HUES64 (cell line): ENCODE data around the gene NAPEPLD. TPM values are rescaled to one million over a fixed set of nuclear protein-coding genes. Genes with fewer than 3 reads are reported as not detected.
A peak's percentile ranks its signal among the peaks of the same experiment; 100 is the strongest.
"Not testable (repeated sequence)": the region's sequence is repeated elsewhere in the genome, so short reads cannot be mapped to it uniquely, and the experiment has no call there.

ENCODE experiments used
- H3K27ac ChIP-seq: 2 replicates; pipeline ENCODE4 v1.7.0; 2013; ENCODE audit warnings: low read depth, low read length, inconsistent platforms
- H3K27me3 ChIP-seq: 2 replicates; pipeline ENCODE4 v1.6.1; 2013; ENCODE audit warnings: mild to moderate bottlenecking, low read length; ENCODE audit not compliant: insufficient read depth
- H3K36me3 ChIP-seq: 2 replicates; pipeline ENCODE4 v1.6.1; 2013; ENCODE audit warnings: mild to moderate bottlenecking, low read length; ENCODE audit not compliant: insufficient read depth
- H3K4me1 ChIP-seq: 2 replicates; pipeline ENCODE4 v1.6.1; 2013; ENCODE audit warnings: mild to moderate bottlenecking, low read length, moderate library complexity; ENCODE audit not compliant: insufficient read depth
- H3K4me3 ChIP-seq: 2 replicates; pipeline ENCODE4 v1.5.1; 2013; ENCODE audit warnings: mild to moderate bottlenecking, low read length, moderate library complexity
- H3K9ac ChIP-seq: 2 replicates; pipeline ENCODE4 v1.6.1; 2013; ENCODE audit warnings: mild to moderate bottlenecking, low read depth, low read length
- H3K9me3 ChIP-seq: 2 replicates; pipeline ENCODE4 v1.6.1; 2013; ENCODE audit warnings: low read depth, low read length; ENCODE audit not compliant: insufficient read depth
- WGBS: fragments of 150-250, 120-280 bp; methylation state at CpG from one replicate; pipeline ENCODE4 v1.1.7; 2013; ENCODE audit warnings: missing lambda C conversion rate; 5-methylcytosine and 5-hydroxymethylcytosine counted together
- polyA plus RNA-seq, 2 experiments: library from polyadenylated mRNA; stranded (reverse); fragments of 50-300 nt; gene quantifications; one replicate each; pipeline ENCODE4 v1.2.3, GENCODE V29; 2013

The NAPEPLD gene
- polyA plus RNA-seq (2013, experiment 1 of 2): 4.4 TPM
- polyA plus RNA-seq (2013, experiment 2 of 2): 3.4 TPM

- Histone ChIP-seq H3K4me1 (peaks cover 39% of the 10 kb centered on the region), H3K4me3 (peak within 1 kb of the TSS; percentile 90), H3K36me3 (no peaks in the 10 kb centered on the region), H3K27ac (peak within 1 kb of the TSS; percentile 92), H3K9ac (peak within 1 kb of the TSS; percentile 94), H3K27me3 (peaks cover 8% of the 10 kb centered on the region), H3K9me3 (no peaks in the 10 kb centered on the region)
- WGBS: 3% methylated on average over 82 of the region's 82 CpGs
Observed at GRCh38 chr7:103148994-103149807, at the start of gene NAPEPLD. Gene NAPEPLD (minus strand): TSS chr7:103149099. CDS start chr7:103128776, 20,323 bp downstream.

GRCh38 chr7:103198079-103198478, 49.2 kb upstream of the NAPEPLD start:
- WGBS: 89% methylated on average over 3 of the region's 3 CpGs
- H3K4me3 ChIP-seq, H3K27ac ChIP-seq, H3K9ac ChIP-seq, H3K4me1 ChIP-seq, H3K27me3 ChIP-seq, H3K9me3 ChIP-seq, H3K36me3 ChIP-seq: not testable (repeated sequence)

GRCh38 chr7:103195364-103195763, 46.5 kb upstream of the NAPEPLD start:
- not testable (repeated sequence) for H3K36me3 ChIP-seq, H3K27me3 ChIP-seq, H3K4me3 ChIP-seq, H3K27ac ChIP-seq, H3K9me3 ChIP-seq, H3K9ac ChIP-seq, H3K4me1 ChIP-seq
- WGBS: 84% methylated on average over 3 of the region's 4 CpGs

- H3K4me3 ChIP-seq, H3K4me1 ChIP-seq, H3K27ac ChIP-seq, H3K36me3 ChIP-seq, H3K27me3 ChIP-seq, H3K9me3 ChIP-seq, H3K9ac ChIP-seq: not testable (repeated sequence)
- WGBS: 81% methylated on average over 5 of the region's 8 CpGs
Observed at GRCh38 chr7:103172415-103173146, 23.7 kb upstream of the NAPEPLD start.

- not testable (repeated sequence) for H3K27me3 ChIP-seq, H3K4me3 ChIP-seq, H3K4me1 ChIP-seq, H3K36me3 ChIP-seq, H3K9ac ChIP-seq, H3K9me3 ChIP-seq, H3K27ac ChIP-seq
- 85% methylated on average over 6 of the region's 6 CpGs for WGBS
Observed at GRCh38 chr7:103171695-103172414, 23.0 kb upstream of the NAPEPLD start.

GRCh38 chr7:103166921-103167544, 18.1 kb upstream of the NAPEPLD start:
- H3K9me3 ChIP-seq, H3K4me1 ChIP-seq: not testable (repeated sequence)
- WGBS: 94% methylated on average over 3 of the region's 3 CpGs

GRCh38 chr7:103163087-103163825, 14.4 kb upstream of the NAPEPLD start:
- 97% methylated on average over 5 of the region's 5 CpGs for WGBS
- not testable (repeated sequence) for H3K4me3 ChIP-seq, H3K4me1 ChIP-seq, H3K27me3 ChIP-seq, H3K27ac ChIP-seq, H3K36me3 ChIP-seq, H3K9me3 ChIP-seq, H3K9ac ChIP-seq

More at GRCh38 chr7:103166921-103167544, 18.1 kb upstream of the NAPEPLD start:
- not testable (repeated sequence) for H3K9ac ChIP-seq, H3K36me3 ChIP-seq, H3K4me3 ChIP-seq, H3K27me3 ChIP-seq, H3K27ac ChIP-seq

GRCh38 chr7:103162641-103163040, 13.7 kb upstream of the NAPEPLD start:
- not testable (repeated sequence) for H3K9me3 ChIP-seq, H3K27ac ChIP-seq, H3K27me3 ChIP-seq, H3K4me1 ChIP-seq, H3K36me3 ChIP-seq, H3K4me3 ChIP-seq, H3K9ac ChIP-seq
- 91% methylated on average over 2 of the region's 2 CpGs for WGBS

GRCh38 chr7:103161998-103162616, 13.2 kb upstream of the NAPEPLD start:
- H3K27ac ChIP-seq, H3K27me3 ChIP-seq, H3K4me1 ChIP-seq, H3K9me3 ChIP-seq, H3K36me3 ChIP-seq, H3K4me3 ChIP-seq, H3K9ac ChIP-seq: not testable (repeated sequence)
- WGBS: 84% methylated on average over 3 of the region's 3 CpGs

GRCh38 chr7:103159072-103159471, 10.2 kb upstream of the NAPEPLD start:
- not testable (repeated sequence) for H3K4me3 ChIP-seq, H3K4me1 ChIP-seq, H3K27ac ChIP-seq, H3K36me3 ChIP-seq, H3K27me3 ChIP-seq, H3K9ac ChIP-seq, H3K9me3 ChIP-seq
- WGBS: 92% methylated on average over 1 of the region's 1 CpG
